GM12865 (cell line): ENCODE results near the gene B4GALNT4.

Experiments
- DNase-seq: peaks from one replicate; pipeline ENCODE4 v3.0.0; 2010; ENCODE audit warnings: low read depth
- H3K4me3 ChIP-seq: 2 replicates; pipeline ENCODE4 v1.5.1; 2011; ENCODE audit warnings: mild to moderate bottlenecking, low read depth, low read length, control low read depth
- TF ChIP-seq, protein P1 (sequence below): IDR thresholded peaks from 2 replicates; pipeline ENCODE4 v1.5.1; 2011; ENCODE audit warnings: low read length, control low read depth, low read depth, inconsistent platforms; ENCODE audit not compliant: insufficient read depth; ENCODE audit errors: missing control alignments

B4GALNT4 gene

DNA sequence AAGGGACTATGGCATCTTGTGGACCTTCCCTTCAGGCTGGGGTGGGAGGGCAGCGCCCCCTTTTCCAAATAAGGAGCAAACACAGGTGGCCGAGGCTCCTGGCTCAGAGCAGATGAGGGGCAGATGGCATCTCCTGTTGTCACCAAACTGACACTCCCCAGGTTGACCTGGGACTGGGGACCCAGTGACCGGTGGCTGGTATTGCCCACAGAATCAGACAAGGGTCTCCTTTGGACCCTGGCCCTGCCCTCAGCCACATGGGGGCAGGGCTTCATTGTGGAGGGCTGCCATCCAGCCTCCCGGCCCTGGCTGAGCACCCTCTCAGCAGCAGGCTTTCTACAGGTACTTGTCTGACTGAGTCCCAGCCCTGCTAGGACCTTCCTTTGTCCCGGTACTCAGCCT is 46.3 kb downstream of the B4GALNT4 start:
- no peak overlapping the region for H3K4me3 ChIP-seq
- TF ChIP-seq, protein P1, sequence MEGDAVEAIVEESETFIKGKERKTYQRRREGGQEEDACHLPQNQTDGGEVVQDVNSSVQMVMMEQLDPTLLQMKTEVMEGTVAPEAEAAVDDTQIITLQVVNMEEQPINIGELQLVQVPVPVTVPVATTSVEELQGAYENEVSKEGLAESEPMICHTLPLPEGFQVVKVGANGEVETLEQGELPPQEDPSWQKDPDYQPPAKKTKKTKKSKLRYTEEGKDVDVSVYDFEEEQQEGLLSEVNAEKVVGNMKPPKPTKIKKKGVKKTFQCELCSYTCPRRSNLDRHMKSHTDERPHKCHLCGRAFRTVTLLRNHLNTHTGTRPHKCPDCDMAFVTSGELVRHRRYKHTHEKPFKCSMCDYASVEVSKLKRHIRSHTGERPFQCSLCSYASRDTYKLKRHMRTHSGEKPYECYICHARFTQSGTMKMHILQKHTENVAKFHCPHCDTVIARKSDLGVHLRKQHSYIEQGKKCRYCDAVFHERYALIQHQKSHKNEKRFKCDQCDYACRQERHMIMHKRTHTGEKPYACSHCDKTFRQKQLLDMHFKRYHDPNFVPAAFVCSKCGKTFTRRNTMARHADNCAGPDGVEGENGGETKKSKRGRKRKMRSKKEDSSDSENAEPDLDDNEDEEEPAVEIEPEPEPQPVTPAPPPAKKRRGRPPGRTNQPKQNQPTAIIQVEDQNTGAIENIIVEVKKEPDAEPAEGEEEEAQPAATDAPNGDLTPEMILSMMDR, result no peak
- DNase-seq, result no peak

DNA sequence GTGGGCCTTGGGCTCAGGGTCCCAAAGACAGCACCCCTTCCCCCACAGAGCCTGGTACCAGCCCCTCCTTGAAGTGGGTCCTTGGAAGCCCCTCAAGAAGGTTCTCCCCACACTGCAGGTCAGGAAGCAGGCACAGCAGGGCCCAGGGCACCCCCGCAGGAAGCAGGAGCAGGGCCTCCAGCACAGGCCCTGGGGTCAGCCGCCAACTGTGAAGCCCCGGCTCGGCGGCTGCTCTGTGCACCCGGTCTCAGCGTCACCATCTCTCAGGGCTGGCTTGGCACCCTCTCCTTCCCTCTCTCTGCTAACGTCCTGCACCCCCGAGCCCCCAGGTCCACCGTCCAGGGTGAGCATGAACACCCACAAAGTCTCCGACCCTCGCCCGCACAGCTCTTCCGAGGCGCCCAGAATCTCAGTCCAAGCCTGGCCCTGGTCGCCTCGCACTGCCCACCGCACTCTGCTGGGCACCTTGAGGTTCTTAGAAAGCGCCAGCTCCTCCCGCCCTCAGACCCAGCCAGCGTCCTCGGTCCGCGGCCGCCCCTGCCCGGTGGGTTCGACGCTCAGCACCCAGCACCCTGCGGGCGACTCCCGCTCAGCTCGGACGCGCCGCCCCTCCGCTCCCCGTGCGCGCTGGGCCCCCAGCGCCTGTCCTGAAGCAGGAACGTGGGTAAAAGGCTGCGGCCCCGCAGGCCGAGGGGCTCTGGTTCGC is 46.9 kb downstream of the B4GALNT4 start:
- H3K4me3 ChIP-seq, result peak overlapping the region; percentile 56
- TF ChIP-seq, protein P1, result no peak
- DNase-seq, result no peak

DNA sequence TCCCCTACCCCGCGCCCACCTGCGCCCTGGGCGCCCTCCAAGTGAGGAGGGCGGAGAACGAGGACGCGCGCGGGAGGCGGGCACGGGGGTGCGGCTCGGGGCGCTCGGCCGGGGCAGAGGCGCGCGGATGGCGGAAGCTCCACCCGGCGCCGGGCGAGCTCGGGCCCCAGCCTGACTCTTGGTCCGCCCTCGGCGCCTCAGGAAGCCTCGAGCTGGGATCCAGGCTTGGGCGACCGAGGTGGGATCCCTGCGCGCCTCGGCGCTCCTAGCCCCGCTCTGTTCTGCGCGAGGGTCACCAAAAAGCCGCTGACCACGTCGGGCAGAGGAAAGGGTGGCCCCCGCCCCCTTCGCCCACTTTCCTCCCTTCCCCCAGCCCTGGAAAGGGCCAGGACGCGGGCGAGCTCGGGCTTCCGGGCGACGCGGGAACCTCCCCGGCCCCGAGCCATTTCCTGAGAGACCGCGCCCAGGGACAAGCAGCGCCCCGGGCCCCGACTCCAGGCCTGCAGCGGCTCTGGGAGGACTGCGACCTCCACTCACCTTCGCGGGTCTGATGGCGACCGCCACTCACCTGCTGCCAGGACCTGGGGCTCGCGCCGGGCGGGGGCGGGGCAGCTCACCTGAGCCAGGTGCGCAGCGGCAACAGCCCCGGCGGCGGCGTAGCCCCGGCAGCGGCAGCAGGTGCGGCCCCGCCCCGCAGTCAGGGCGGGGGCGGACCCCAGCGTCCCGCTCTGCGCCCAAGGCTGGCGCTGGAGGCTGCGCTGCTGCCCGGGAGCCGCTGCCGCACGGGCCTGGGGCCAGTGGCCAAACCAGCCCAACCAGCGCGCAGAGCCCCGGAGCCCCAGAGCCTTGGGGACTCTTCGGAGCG is 47.7 kb downstream of the B4GALNT4 start:
- peak overlapping the region; percentile 56 for H3K4me3 ChIP-seq
- DNase-seq, result peak; percentile 53
- TF ChIP-seq, protein P1, result no peak

DNA sequence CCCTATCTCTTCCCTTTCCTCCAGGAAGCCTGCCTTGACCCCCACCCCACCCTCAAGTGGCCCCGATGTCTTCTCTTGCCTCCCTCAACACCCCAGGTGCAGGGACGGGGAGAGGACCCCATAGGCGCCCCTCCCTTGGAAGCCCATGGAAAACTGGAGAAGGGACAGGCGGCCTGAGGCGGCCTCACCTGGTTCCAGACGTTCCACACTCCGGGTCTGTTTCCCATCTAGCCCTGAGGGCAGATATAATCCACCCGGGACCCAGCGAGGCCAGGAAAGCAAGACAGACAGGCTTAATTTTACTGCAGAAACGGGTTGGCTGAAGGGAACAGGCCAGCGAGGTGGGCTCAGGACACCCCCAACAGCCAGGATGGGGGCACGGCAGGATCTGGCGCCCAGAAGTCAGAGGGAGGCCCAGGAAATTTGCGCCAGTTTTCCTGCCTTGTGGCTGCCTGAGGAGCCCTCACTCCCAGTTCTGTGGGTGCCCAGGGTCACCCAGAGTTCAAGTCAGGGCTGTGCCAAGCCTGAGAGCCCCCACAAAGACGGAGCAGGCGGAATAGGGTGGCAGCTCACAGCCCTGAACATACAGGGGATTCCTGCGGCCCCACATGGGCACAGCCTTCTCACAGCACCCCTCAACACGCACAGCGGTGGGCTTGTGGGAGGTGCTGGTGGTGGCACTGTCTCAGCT is 48.5 kb downstream of the B4GALNT4 start:
- TF ChIP-seq, protein P1, result no peak
- H3K4me3 ChIP-seq, result no peak overlapping the region
- DNase-seq, result no peak

DNA sequence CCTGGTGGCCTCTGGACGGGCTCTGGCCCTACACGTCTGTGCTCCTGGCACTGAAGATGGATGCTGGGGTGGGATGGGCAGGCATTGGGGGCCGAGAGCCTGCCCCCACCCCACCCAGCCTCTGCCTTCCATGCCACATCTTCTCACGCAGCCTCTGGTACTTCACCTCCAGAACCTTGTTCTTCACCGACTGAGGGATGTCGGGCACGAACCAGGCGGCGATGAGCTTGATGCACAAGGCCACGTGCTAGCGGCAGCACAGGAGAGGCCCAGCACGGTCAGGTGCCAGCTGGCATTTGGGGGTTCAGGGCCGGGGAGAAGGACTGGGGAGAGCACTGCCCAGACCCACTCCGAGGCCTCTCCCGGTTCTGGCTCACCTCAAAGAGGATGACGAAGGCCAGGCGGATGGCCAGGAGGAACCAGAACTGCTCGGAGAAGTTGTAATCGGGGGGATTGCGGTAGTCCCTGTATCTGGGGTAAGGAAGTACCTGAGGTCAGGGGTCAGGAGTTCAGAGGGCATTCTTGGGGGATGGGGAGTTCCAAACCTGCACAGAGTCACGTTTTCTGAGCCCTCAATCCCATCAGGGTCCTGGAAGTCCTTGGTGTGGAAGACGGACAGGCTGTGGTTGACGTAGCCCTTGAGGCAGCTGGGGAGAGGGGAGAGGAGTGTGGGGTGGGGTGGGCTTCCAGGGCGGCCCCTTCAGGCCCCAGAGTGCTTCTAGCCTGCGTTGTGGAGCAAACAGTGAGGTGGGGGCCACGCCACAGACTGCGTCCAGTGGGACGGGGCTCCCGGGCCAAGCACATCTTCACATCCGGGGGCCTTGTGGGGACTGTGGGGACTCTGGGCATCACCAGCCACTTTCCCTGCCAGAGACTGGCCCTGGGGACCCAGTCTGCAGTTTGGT is 49.3 kb downstream of the B4GALNT4 start:
- H3K4me3 ChIP-seq, result no peak overlapping the region
- TF ChIP-seq, protein P1, result no peak
- DNase-seq, result no peak
